Activated T-helper 17 cell treated with anti-CD3 and anti-CD28 coated beads, Interleukin-2, amount 50 U/mL, for 72 hours (primary cell): Measurements from ENCODE around the gene ARHGAP12. TPM values are rescaled to one million over a fixed set of nuclear protein-coding genes. Genes with fewer than 3 reads are reported as not detected.

Experiments used
- ATAC-seq: fragments of 150-1000 bp; cut with Tn5 transposase; replicated peaks from 2 replicates; pipeline ENCODE4 v1.10.0; 2021; ENCODE audit warnings: mild to moderate bottlenecking, moderate library complexity
- H3K27ac Mint-ChIP-seq: one replicate; pipeline ENCODE4 v1.8.0; 2022; ENCODE audit warnings: mixed read lengths
- H3K27me3 Mint-ChIP-seq: one replicate; pipeline ENCODE4 v1.8.0; 2022; ENCODE audit warnings: mixed read lengths
- H3K36me3 Mint-ChIP-seq: one replicate; pipeline ENCODE4 v1.8.0; 2022; ENCODE audit warnings: low read depth, mild to moderate bottlenecking, mixed read lengths
- H3K4me1 Mint-ChIP-seq: one replicate; pipeline ENCODE4 v1.8.0; 2022; ENCODE audit warnings: mixed read lengths
- H3K4me3 Mint-ChIP-seq: one replicate; pipeline ENCODE4 v1.8.0; 2022; ENCODE audit warnings: mild to moderate bottlenecking, mixed read lengths
- H3K9me3 Mint-ChIP-seq: one replicate; pipeline ENCODE4 v1.8.0; 2022; ENCODE audit warnings: mixed read lengths
- total RNA-seq, 2 donors: library from RNA; stranded (reverse); gene quantifications; one replicate each; pipeline ENCODE4 v1.2.3, GENCODE V29; 2022

ARHGAP12 gene
- total RNA-seq, 2 donors from 2014 or later: 8.2 to 8.9 TPM

DNA sequence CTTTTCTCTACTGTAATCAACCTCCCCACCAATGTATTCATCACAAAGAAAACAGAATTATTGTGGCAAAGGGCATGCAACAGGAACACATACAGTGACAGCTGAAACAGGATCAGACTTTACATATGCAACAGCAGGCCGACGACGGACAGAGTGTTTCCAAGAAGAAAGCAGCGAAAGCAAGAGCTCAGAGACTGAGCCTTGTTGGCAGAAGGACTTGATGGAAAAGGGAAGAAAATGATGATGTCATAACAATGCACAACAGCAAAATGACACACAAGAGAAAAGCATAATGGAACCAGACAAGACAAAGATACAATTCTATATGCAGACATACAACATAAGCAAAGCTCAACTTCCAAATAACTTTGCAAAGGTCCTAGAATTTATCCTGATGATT lies 106.5 kb downstream of the ARHGAP12 start:
- peaks cover 52% of the 10 kb centered on the region for H3K36me3 Mint-ChIP-seq
- ATAC-seq: no peak
- H3K27me3 Mint-ChIP-seq: no peaks in the 10 kb centered on the region
- H3K27ac Mint-ChIP-seq: no peak overlapping the region
- H3K4me1 Mint-ChIP-seq: no peaks in the 10 kb centered on the region
- H3K9me3 Mint-ChIP-seq: no peaks in the 10 kb centered on the region
- H3K4me3 Mint-ChIP-seq: no peak overlapping the region

DNA sequence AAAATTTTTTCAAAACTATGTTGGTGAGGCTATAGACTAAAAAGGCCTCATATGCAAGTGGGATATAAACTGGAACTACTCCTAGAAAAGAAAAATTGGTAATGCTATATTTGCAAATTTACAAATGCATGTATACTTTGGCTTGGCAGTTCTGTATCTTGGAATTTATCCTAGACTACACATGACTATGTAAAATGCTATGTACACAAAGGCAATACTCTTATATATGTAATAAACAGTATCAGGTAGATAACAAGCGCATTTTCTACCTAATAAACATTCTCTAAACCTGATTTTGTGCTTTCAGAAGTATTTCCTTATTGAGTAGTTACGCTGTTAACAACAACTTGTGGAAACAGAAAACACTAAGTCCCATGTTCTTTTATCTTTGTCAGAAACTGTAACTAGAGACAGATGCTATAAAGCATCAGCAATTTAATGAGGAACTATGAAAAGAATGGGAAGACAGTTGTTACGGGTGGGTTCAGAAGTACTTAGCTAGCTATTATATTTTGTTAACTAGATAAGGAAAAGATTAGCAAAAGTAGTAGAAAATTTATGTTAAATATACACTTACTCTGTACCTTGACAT lies 107.8 kb downstream of the ARHGAP12 start:
- no peaks in the 10 kb centered on the region for H3K27me3 Mint-ChIP-seq
- no peak for ATAC-seq
- no peak overlapping the region for H3K4me3 Mint-ChIP-seq
- peaks cover 39% of the 10 kb centered on the region for H3K36me3 Mint-ChIP-seq
- no peak overlapping the region for H3K27ac Mint-ChIP-seq
- no peaks in the 10 kb centered on the region for H3K4me1 Mint-ChIP-seq
- H3K9me3 Mint-ChIP-seq: no peaks in the 10 kb centered on the region

DNA sequence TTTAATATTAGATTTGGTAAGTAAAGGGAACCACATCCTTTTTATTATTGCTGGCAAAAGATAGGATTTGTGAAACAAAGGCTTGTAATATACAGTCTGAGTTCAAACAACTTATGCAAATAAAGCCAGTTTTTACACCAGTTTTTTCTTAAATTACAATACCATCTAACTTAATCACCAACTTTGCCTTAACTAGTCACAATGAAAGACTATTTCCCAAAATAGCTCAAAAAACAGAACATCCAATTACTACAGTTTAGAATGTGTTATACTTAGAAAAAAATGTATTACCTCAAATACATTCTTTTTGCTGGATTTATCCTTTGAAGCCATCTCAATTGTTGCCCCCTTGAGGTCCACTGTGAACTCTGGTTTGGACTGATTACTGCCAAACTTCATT lies 108.5 kb downstream of the ARHGAP12 start:
- no peaks in the 10 kb centered on the region for H3K4me1 Mint-ChIP-seq
- H3K27ac Mint-ChIP-seq: no peak overlapping the region
- H3K9me3 Mint-ChIP-seq: no peaks in the 10 kb centered on the region
- no peaks in the 10 kb centered on the region for H3K27me3 Mint-ChIP-seq
- peaks cover 32% of the 10 kb centered on the region for H3K36me3 Mint-ChIP-seq
- no peak overlapping the region for H3K4me3 Mint-ChIP-seq
- no peak for ATAC-seq

DNA sequence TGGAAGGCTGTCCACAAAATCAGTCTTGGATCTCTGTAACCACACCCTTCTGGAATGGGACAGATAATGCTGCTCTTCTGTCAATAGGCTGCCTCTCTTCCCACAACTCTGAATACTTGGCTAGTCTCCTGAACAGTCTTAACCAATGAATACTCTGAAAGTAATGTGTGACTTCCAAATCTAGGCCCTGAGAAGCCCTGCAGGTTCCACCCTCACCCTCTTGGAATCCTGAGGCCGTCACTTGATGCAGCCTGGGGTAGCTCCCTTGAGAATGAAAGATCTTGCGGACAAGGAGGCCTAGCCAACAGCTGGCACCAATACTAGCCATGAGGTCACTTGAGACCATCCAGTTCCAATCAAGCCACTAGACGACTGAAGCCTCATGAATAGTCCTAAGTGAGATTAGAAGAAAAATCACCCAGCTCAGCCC lies 109.2 kb downstream of the ARHGAP12 start:
- Mint-ChIP-seq H3K27me3 (no peaks in the 10 kb centered on the region), H3K36me3 (peaks cover 27% of the 10 kb centered on the region), H3K4me3 (no peak overlapping the region), H3K27ac (no peak overlapping the region), H3K9me3 (no peaks in the 10 kb centered on the region), H3K4me1 (no peaks in the 10 kb centered on the region)
- no peak for ATAC-seq

DNA sequence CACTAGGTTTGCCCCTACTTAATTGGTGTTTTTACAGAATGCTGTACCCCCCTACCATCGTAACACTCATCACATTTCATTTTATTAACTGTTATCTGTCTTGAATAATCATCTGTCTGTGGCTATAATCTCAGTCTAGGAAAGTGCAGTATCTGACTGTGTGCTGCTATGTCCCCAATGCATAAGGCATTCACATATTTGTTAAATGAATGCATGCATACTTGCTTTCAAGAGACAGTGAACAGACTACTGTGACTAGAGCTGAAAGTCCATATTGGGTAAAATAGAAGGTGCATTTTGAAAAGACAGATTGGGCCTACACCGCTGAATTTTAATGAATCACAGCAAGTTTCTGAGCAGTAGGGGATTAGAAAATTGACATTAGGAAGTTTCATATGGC lies 112.3 kb downstream of the ARHGAP12 start:
- H3K4me3 Mint-ChIP-seq: no peak overlapping the region
- H3K36me3 Mint-ChIP-seq: peaks cover 25% of the 10 kb centered on the region
- H3K9me3 Mint-ChIP-seq: no peaks in the 10 kb centered on the region
- peak overlapping the region; percentile 16 for H3K27ac Mint-ChIP-seq
- H3K27me3 Mint-ChIP-seq: no peaks in the 10 kb centered on the region
- H3K4me1 Mint-ChIP-seq: no peaks in the 10 kb centered on the region
- no peak for ATAC-seq

DNA sequence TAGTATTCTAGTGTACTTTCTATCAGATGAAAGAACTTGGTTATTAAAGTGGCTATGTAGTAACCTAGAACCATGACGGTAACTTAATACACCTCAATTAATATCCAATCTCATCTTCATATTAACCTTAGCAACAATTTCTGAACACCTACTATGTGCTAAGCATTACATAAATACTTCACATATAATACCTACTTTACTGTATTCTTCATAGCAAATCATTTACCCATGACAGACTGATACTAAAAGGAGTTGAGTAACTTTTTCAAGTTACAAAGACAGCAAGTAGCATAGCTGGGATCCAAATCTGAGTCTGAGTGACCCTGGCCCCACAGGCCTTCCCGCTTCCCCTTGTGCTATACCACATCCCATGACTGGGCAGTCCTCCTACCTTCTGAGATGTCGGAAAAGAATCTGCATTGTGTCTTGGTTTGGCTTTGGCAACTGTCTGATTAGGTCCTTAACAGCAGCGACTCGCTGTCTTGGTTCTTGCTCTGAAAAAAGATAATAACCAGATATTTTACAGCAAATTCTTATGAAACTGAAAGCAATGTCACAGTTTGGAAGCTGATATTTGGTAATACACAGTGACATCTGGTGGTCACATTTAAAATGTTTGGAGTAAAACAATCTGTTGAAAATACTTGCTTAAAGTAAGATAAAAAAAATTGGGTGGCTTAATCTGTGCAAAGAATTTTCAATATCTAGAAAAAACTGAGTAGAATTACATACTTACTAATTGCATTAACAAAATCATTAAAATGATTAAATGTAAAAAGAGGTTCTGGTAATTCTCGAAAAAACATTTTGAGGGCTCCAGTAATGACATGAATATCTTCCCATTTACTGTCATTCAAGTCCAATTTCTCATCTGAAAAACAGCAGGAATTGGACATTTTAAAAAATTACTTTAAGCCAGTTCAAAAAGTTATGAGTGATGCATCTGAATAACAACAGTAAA lies 120.1 kb downstream of the ARHGAP12 start:
- Mint-ChIP-seq H3K4me3 (peak overlapping the region; percentile 63), H3K27me3 (no peaks in the 10 kb centered on the region), H3K27ac (peak overlapping the region; percentile 25), H3K36me3 (peaks cover 35% of the 10 kb centered on the region), H3K4me1 (peaks cover 4% of the 10 kb centered on the region), H3K9me3 (no peaks in the 10 kb centered on the region)
- peak; percentile 56 for ATAC-seq

DNA sequence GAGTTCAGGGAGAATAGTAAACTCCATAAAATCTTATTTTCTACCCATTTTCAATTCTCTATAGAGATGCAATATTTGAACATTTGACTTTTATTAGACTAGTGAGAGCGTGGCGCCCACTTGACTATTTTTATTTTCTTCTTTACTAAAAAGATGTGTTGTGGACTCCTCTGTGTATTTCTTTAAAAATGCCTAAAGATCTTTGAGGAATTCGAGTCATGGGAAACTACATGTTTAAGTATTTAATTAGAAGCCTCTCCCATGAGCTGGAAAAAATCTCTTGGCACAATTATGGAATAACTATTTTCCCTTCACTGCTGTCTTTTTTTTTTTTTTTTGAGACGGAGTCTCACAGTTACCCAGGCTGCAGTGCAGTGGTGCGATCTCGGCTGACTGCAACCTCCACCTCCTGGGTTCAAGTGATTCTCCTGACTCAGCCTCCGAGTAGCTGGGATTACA lies 124.2 kb downstream of the ARHGAP12 start:
- H3K4me1 Mint-ChIP-seq: peaks cover 4% of the 10 kb centered on the region
- peaks cover 36% of the 10 kb centered on the region for H3K36me3 Mint-ChIP-seq
- no peaks in the 10 kb centered on the region for H3K9me3 Mint-ChIP-seq
- H3K4me3 Mint-ChIP-seq: no peak overlapping the region
- H3K27me3 Mint-ChIP-seq: no peaks in the 10 kb centered on the region
- no peak overlapping the region for H3K27ac Mint-ChIP-seq
- no peak for ATAC-seq

DNA sequence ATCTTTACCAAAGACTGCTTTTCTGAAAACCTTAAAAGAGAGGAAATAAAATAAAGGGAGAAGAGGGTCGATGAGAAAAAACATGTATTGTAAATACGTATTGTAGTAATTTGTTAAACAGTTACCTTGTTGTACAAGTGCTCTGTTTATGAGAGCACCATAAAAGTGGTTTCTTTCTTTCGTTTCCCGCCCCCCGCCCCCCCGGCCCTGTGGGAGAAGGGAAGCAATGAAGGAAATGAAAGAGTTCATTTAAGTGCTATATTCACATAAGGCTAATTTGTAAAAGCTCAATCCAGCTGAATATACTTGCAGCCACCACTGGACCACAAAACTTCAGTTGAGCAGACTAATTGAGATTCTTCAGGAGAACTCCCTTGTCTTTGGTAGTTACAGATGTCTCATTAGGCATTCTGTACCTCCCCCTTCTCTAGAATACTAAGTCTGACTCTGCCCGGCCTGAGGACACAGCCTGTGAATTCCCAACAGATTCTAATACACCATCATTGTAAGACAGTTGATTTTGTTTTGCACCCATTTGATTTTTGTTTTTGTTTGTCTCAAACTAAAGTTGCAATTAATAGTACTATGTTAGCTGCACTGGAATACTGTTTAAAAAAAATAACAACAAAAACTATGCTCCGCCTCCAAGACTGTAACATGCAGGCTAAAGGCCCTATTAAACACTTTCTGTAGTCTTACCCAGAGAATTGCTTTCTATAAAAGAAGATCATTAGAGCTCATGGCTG lies 124.9 kb downstream of the ARHGAP12 start:
- Mint-ChIP-seq H3K4me1 (peaks cover 4% of the 10 kb centered on the region), H3K27ac (no peak overlapping the region), H3K4me3 (no peak overlapping the region), H3K36me3 (peaks cover 31% of the 10 kb centered on the region), H3K9me3 (no peaks in the 10 kb centered on the region), H3K27me3 (no peaks in the 10 kb centered on the region)
- ATAC-seq: no peak

DNA sequence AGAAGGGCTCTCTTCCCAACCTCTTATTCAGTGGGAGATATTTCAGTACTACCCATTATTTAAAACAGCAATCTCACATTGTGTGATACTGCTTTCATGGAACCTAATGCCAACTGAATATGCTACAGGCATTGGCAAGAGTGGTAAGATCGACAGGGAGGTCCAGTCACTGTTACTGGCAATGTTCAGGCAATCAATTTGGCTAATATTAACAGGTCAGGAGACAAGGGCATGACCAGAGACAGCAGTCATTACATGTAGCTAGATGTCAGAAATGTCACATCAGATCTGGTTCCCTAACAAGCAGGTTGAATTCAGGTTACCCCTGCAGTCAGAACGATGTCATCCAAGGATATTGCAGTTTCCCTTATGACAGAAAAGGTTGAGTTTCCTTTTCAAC lies 129.4 kb downstream of the ARHGAP12 start:
- Mint-ChIP-seq H3K9me3 (no peaks in the 10 kb centered on the region), H3K27me3 (no peaks in the 10 kb centered on the region), H3K27ac (no peak overlapping the region), H3K36me3 (peaks cover 7% of the 10 kb centered on the region), H3K4me1 (no peaks in the 10 kb centered on the region), H3K4me3 (no peak overlapping the region)
- ATAC-seq: no peak

DNA sequence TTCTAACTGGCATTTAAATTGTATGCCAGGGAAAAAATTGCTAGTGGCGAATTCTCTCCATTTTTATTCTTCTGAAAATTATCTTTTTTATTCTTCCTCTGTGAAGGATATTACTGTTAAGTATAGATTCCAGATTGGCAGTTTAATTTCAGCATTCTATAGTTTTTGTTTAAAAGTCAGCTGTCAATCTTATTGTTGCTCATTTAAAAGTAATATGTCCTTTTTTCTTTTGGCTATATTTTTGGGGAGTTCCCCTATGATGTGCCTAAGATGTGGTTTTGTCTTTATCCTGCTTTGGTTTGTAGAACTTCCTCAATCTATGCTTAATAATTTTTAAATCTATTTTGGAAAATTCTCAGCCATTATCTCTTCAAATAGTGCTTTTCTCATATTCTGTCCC lies 135.9 kb downstream of the ARHGAP12 start:
- Mint-ChIP-seq H3K36me3 (no peaks in the 10 kb centered on the region), H3K9me3 (no peaks in the 10 kb centered on the region), H3K27me3 (peaks cover 16% of the 10 kb centered on the region), H3K27ac (no peak overlapping the region), H3K4me3 (no peak overlapping the region), H3K4me1 (no peaks in the 10 kb centered on the region)
- no peak for ATAC-seq

DNA sequence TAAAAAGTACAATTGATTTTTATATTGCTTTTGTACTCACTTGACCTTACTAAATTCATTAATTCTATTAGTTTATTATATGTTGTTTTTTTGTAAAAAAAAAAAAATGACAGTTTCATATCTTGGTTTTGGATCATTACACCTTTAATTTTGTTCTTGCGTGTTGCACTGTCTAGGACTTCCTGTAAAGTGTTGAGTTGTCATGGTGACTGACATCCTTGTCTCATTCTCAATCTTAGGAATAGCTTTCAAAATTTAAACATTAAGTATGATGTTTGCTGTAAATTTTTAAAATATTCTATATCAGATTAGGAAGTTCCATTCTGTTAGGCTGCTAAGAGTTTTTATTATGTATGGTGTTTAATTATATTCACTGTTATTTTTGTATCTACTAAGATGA lies 139.1 kb downstream of the ARHGAP12 start:
- ATAC-seq: no peak
- no peaks in the 10 kb centered on the region for H3K4me1 Mint-ChIP-seq

DNA sequence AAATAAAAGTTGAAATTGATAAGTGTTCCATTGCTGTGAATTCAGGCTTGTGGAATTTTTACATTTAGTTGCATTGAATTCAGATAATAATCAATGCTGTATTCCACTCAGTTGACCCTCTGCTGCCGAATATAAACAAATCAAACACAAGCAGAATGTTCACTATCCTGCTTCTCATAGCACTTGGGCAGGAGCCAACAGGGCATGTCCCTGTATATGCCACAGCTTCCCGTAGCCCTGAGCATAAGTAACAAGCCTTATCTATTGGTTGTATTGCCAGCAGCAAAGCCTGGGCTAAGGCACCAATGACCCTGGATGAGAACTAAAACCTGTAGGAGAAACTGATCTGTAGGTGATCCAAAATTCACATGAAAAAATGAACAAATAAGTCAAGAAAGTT lies 145.9 kb downstream of the ARHGAP12 start:
- ATAC-seq: no peak
- Mint-ChIP-seq H3K27me3 (no peaks in the 10 kb centered on the region), H3K4me3 (no peak overlapping the region), H3K9me3 (no peaks in the 10 kb centered on the region), H3K27ac (no peak overlapping the region), H3K4me1 (no peaks in the 10 kb centered on the region), H3K36me3 (no peaks in the 10 kb centered on the region)

More for the DNA sequence above, 139.1 kb downstream of the ARHGAP12 start:
- H3K9me3 Mint-ChIP-seq: no peaks in the 10 kb centered on the region
- no peak overlapping the region for H3K27ac Mint-ChIP-seq
- peaks cover 16% of the 10 kb centered on the region for H3K27me3 Mint-ChIP-seq
- H3K36me3 Mint-ChIP-seq: no peaks in the 10 kb centered on the region
- no peak overlapping the region for H3K4me3 Mint-ChIP-seq

DNA sequence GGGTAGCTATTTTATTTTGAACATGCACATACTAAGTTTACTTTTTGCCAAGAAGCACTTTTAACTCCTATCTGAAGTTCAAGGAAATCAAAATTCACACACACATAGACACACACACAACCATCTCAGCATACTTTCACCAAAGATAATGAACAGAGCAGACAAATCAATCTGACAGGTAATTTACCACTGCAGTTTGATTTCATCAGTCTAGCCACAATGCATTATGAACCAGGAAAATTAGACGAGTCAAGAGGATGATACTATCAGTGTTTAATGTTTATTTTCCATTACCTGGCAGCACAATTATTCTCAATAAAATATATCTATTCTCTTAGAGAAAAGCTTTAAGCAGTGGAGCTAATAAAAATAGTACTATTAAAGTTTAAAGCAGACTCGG lies 147.9 kb downstream of the ARHGAP12 start:
- Mint-ChIP-seq H3K4me3 (no peak overlapping the region), H3K9me3 (no peaks in the 10 kb centered on the region), H3K27ac (no peak overlapping the region), H3K36me3 (no peaks in the 10 kb centered on the region), H3K4me1 (no peaks in the 10 kb centered on the region), H3K27me3 (no peaks in the 10 kb centered on the region)
- no peak for ATAC-seq

DNA sequence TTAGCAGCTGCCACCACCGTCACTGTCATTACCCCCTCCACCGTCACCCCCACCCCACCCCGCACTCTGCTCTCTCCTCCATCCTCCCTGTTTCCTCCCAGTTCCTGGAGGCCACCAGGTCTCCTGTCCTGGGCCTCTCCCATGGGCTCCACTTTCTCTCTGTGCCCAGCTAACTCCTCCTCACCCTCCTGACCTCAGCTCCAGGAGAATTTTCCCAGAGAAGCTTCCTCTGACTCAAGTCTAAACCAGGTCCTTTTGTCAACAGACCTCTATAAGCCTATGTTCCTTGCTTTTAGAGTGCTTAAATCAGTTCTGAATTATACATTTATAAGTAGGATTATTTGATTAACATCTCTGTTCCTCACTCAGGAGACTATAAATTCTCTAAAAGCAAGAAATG lies 150.0 kb downstream of the ARHGAP12 start:
- H3K9me3 Mint-ChIP-seq: no peaks in the 10 kb centered on the region
- ATAC-seq: no peak
- no peaks in the 10 kb centered on the region for H3K4me1 Mint-ChIP-seq
- H3K27ac Mint-ChIP-seq: no peak overlapping the region
- no peaks in the 10 kb centered on the region for H3K36me3 Mint-ChIP-seq
- H3K4me3 Mint-ChIP-seq: no peak overlapping the region
- H3K27me3 Mint-ChIP-seq: no peaks in the 10 kb centered on the region
